A673 (cell line): ENCODE data around the gene PNPLA1.

Experiments
- CTCF ChIP-seq: fragments of 300-800, 200-600 bp; sonication (generic); conservative IDR thresholded peaks from 2 replicates; pipeline ENCODE4 v1.5.1; 2017; ENCODE audit warnings: low read depth, mild to moderate bottlenecking, antibody characterized with exemption, low read length, moderate library complexity, mixed read lengths
- EZH2 ChIP-seq: fragments of 200-600 bp; sonication (generic); IDR thresholded peaks from 2 replicates; pipeline ENCODE4 v1.6.1; 2017; ENCODE audit warnings: borderline replicate concordance, low read depth, mild to moderate bottlenecking, mixed read lengths, antibody characterized with exemption, low read length; ENCODE audit not compliant: poor library complexity, severe bottlenecking

DNA sequence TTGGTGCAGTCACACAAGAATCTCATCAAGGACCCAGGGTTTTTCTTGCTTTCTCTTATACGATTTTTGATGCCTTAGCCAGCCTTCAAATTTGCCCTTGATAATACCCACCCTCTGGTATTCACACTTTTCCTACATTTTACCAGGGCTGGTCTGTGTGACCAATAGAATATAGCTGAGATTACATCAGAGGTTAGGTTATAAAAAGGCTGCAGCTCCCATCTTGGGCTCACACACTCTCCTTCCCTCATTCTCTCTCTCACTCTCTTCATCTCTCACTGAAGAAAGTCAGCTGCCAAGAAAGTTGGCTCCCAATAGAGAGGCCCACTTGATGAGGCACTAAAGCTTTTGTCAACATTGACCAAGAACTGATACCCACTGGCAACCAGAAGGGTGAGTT, 4.1 kb upstream of the PNPLA1 start:
- no peak for TF ChIP-seq CTCF
- no peak for TF ChIP-seq EZH2
